ENCODE results near the gene TIMM10B.
A peak's percentile ranks its signal among the peaks of the same experiment; 100 is the strongest.

TIMM10B gene

GRCh38 chr11:6481012-6481923 is at the start of gene TIMM10B, which contains the start of gene ARFIP2:
TIMM10B (plus strand) TSS chr11:6481501; CDS start chr11:6481517, 16 bp downstream.
ARFIP2 (minus strand) TSS chr11:6481331; CDS start chr11:6480421, 910 bp downstream.
- Histone ChIP-seq H3K9ac (ENCODE audit: low read length) (peak within 1 kb of the TSS; percentile 98), H3K36me3 (ENCODE audit: insufficient read depth, low read length) (peaks cover 78% of the 10 kb centered on the region), H3K4me3 (ENCODE audit: low read depth, low read length, poor library complexity, severe bottlenecking) (peak within 1 kb of the TSS; percentile 96), H3K79me2 (ENCODE audit: insufficient read depth, low read length) (peaks cover 28% of the 10 kb centered on the region), H3K9me2 (ENCODE audit: low read depth, low read length) (no peaks in the 10 kb centered on the region), H3K9me3 (ENCODE audit: low read length) (no peaks in the 10 kb centered on the region), H3K27me3 (ENCODE audit: insufficient read depth, low read length) (no peaks in the 10 kb centered on the region), H2AFZ (ENCODE audit: low read length) (no peak within 1 kb of the TSS), H4K20me1 (ENCODE audit: insufficient read depth, low read length) (no peaks in the 10 kb centered on the region), H3F3A (ENCODE audit: insufficient read depth, low read length) (no peaks in the 10 kb centered on the region), H3K27ac (ENCODE audit: low read depth, low read length, poor library complexity, severe bottlenecking) (peak within 1 kb of the TSS; percentile 66), H3K4me2 (ENCODE audit: low read length) (peak within 1 kb of the TSS; percentile 98), H3K4me1 (ENCODE audit: insufficient read depth, low read length, severe bottlenecking) (peaks cover 22% of the 10 kb centered on the region)
- no peak for TF ChIP-seq CTCF (IDR thresholded peaks at IDR 0.05; ENCODE audit: low read length)
- no peak for TF ChIP-seq EZH2 (IDR thresholded peaks at IDR 0.05; ENCODE audit: borderline replicate concordance, low read length)

- H3K9ac ChIP-seq (ENCODE audit: low read length), result no peak overlapping the region
- H3K27me3 ChIP-seq (ENCODE audit: insufficient read depth, low read length), result no peaks in the 10 kb centered on the region
- no peak overlapping the region for H2AFZ ChIP-seq (ENCODE audit: low read length)
- TF ChIP-seq EZH2 (IDR thresholded peaks at IDR 0.05; ENCODE audit: borderline replicate concordance, low read length) (no peak), CTCF (IDR thresholded peaks at IDR 0.05; ENCODE audit: low read length) (no peak)
- no peak overlapping the region for H3K4me2 ChIP-seq (ENCODE audit: low read length)
- H4K20me1 ChIP-seq (ENCODE audit: insufficient read depth, low read length), result no peaks in the 10 kb centered on the region
- H3K9me3 ChIP-seq (ENCODE audit: low read length), result no peaks in the 10 kb centered on the region
- no peak overlapping the region for H3K4me3 ChIP-seq (ENCODE audit: low read depth, low read length, poor library complexity, severe bottlenecking)
- H3K36me3 ChIP-seq (ENCODE audit: insufficient read depth, low read length), result no peaks in the 10 kb centered on the region
- H3K27ac ChIP-seq (ENCODE audit: low read depth, low read length, poor library complexity, severe bottlenecking), result no peak overlapping the region
- H3K79me2 ChIP-seq (ENCODE audit: insufficient read depth, low read length), result no peaks in the 10 kb centered on the region
- no peaks in the 10 kb centered on the region for H3K9me2 ChIP-seq (ENCODE audit: low read depth, low read length)
- H3K4me1 ChIP-seq (ENCODE audit: insufficient read depth, low read length, severe bottlenecking), result no peaks in the 10 kb centered on the region
- H3F3A ChIP-seq (ENCODE audit: insufficient read depth, low read length), result no peaks in the 10 kb centered on the region
These were observed 49.4 kb upstream of the TIMM10B start for GRCh38 chr11:6431861-6432260.

- Histone ChIP-seq H3K27ac (ENCODE audit: low read depth, low read length, poor library complexity, severe bottlenecking) (no peak overlapping the region), H3K9ac (ENCODE audit: low read length) (no peak overlapping the region), H3K9me3 (ENCODE audit: low read length) (no peaks in the 10 kb centered on the region), H3K4me2 (ENCODE audit: low read length) (no peak overlapping the region), H2AFZ (ENCODE audit: low read length) (no peak overlapping the region), H3K9me2 (ENCODE audit: low read depth, low read length) (no peaks in the 10 kb centered on the region), H3K79me2 (ENCODE audit: insufficient read depth, low read length) (no peaks in the 10 kb centered on the region), H3F3A (ENCODE audit: insufficient read depth, low read length) (no peaks in the 10 kb centered on the region), H3K4me1 (ENCODE audit: insufficient read depth, low read length, severe bottlenecking) (peaks cover 3% of the 10 kb centered on the region), H3K27me3 (ENCODE audit: insufficient read depth, low read length) (no peaks in the 10 kb centered on the region), H3K4me3 (ENCODE audit: low read depth, low read length, poor library complexity, severe bottlenecking) (no peak overlapping the region), H3K36me3 (ENCODE audit: insufficient read depth, low read length) (no peaks in the 10 kb centered on the region), H4K20me1 (ENCODE audit: insufficient read depth, low read length) (no peaks in the 10 kb centered on the region)
- no peak for TF ChIP-seq CTCF (IDR thresholded peaks at IDR 0.05; ENCODE audit: low read length)
- no peak for TF ChIP-seq EZH2 (IDR thresholded peaks at IDR 0.05; ENCODE audit: borderline replicate concordance, low read length)
These were observed 47.2 kb upstream of the TIMM10B start for GRCh38 chr11:6433998-6434660.
